GM10248 (cell line): Measurements from ENCODE around the gene BEST2.

Source experiments
- CTCF ChIA-PET: fragments of 300-600 bp; sonication (Branson Sonifier 250); formaldehyde crosslinking; extraction: SDS; loops from one replicate; lab custom pipeline; 2021; ENCODE audit warnings: antibody characterized with exemption; lab: Yijun Ruan, JAX
- POLR2A ChIA-PET: fragments of 350-650 bp; sonication (Branson Sonifier 250); formaldehyde crosslinking; extraction: SDS; loops from one replicate; lab custom pipeline; 2020; ENCODE audit warnings: antibody characterized with exemption; lab: Yijun Ruan, JAX
- DNase-seq: peaks from one replicate; pipeline ENCODE4 v3.0.0; 2012; ENCODE audit errors: extremely low spot score
- TF ChIP-seq, protein P1 (sequence below): IDR thresholded peaks from 2 replicates; pipeline ENCODE4 v1.5.1; 2012; ENCODE audit warnings: mild to moderate bottlenecking, low read depth; ENCODE audit errors: extremely low read depth, missing control alignments, control extremely low read depth

The BEST2 gene

DNA sequence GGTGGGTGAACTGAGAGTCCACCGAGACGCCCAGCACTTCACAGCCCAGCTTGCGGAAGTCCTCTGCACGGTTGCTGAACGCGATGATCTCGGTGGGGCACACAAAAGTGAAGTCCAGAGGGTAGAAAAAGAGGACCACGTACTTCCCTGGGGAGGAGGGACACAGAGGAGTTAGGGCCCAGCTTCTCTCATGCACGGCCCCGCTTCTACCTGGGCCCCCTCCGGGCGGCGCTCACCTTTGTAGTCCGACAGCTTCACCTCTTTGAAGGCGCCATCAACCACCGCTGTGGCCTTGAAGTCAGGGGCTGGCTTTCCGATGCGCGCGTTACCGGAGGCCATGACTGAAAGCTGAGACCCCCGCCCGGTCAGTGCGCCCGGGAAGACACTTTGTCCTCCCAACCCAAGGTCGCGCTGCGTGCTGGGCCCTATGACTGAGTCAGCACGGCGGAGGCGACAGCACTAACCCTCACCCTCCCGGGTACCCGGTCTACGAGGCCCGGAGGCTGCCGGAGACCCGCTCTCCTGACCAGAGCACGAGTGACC is 49.4 kb downstream of the BEST2 start:
- no peak for DNase-seq
- POLR2A ChIA-PET, result interaction anchor here (2.2 kb wide), 1 partner anchor 9 kb away, joined by 9 read pairs; the partner anchor contains the start of gene JUNB
- TF ChIP-seq, protein P1, sequence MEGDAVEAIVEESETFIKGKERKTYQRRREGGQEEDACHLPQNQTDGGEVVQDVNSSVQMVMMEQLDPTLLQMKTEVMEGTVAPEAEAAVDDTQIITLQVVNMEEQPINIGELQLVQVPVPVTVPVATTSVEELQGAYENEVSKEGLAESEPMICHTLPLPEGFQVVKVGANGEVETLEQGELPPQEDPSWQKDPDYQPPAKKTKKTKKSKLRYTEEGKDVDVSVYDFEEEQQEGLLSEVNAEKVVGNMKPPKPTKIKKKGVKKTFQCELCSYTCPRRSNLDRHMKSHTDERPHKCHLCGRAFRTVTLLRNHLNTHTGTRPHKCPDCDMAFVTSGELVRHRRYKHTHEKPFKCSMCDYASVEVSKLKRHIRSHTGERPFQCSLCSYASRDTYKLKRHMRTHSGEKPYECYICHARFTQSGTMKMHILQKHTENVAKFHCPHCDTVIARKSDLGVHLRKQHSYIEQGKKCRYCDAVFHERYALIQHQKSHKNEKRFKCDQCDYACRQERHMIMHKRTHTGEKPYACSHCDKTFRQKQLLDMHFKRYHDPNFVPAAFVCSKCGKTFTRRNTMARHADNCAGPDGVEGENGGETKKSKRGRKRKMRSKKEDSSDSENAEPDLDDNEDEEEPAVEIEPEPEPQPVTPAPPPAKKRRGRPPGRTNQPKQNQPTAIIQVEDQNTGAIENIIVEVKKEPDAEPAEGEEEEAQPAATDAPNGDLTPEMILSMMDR, result no peak
- CTCF ChIA-PET, result interaction anchor here (3.2 to 17.0 kb wide), 3 partner anchors 24 to 46 kb away, joined by 16 to 550 read pairs (median 399); partner anchors contain the start of gene HOOK2

DNA sequence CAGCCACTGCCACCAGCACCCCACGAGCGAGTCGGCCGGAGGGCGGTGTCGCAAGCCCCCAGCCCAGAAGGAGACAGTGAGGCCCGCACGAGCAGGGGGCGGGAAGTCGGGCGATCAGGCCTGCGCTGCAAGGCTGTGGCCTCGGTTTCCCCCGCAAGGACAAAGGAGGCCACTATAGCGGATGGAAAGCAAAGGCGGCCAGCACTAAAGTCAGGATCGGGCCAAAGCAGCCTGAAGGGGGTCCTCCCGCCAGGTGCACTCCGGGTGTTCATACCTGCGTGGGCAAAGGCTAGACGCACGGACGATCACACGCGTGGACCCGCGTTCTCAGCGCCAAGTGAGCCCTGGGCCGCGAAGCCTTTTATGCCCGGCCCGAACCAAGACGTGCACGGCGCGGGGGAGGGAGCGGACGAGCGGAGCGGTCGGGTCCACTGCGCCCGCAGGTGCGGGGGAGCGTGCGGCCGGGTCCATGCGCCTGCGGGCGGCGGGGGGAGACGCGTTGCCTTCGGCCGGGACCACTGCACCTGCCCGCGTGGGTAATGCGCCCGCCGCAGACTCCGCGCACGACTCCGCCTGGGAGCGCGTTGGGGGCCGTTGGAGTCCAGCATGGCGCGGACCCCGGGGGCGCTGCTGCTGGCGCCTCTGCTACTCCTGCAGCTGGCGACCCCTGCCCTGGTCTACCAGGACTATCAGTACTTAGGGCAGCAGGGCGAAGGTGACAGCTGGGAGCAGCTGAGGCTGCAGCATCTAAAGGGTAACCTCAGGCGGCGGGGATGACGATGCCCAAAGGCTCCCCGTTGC is 50.1 kb downstream of the BEST2 start, which contains the start of the genes PRDX2 and THSD8:
Gene PRDX2 (minus strand): TSS at position 335 of the 801 bp plus-strand sequence. CDS start 539 bp downstream, outside the sequence.
Gene THSD8 (plus strand): TSS at position 604 of the 801 bp plus-strand sequence. CDS start 3 bp downstream, at position 607.
- POLR2A ChIA-PET, result interaction anchor here (2.2 kb wide), 1 partner anchor 10 kb away, joined by 9 read pairs; the partner anchor contains the start of gene JUNB
- CTCF ChIA-PET, result interaction anchor here (1.2 to 17.0 kb wide), 7 partner anchors 9 to 46 kb away, joined by 3 to 550 read pairs (median 16); partner anchors contain the start of gene HOOK2
- DNase-seq, result peak; percentile 80
- TF ChIP-seq, protein P1, result no peak

DNA sequence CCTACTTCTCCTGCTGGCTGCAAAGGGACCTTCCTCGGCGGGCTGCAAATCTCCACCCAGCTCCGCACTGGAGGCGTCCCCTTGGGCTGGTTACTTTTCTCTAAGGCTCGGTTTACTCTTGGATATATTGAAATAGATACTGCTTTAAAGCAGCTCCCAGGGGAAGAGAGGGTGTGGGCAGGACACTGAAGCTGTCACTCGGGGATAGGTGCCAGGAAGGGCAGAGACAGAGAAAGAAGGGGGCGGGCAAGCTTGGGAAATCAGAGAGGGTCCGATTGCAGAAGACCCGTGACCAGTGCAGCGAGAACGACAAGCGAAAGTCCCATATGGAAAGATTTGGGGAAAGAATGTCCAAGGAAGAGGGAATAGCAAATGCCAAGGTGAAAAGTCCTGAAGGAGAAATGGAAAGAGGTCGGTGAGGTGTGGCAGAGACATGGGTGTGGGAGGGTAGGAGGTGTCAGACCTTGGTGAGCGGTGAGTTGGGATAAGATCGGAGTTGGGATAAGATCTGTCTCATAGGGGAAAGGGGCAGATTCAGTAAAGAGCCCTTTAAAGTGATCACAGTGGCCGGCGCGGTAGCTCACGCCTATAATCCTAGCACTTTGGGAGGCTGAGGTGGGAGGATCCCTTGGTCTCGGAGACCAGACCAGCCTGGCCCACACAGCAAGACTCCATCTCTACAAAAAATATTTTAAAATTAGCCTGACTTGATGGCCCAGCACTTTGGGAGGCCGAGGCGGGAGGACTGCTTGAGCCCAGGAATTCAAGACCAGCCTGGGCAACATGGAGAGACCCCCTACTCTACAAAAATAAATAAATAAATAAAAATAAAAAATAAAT is 50.9 kb downstream of the BEST2 start:
- POLR2A ChIA-PET, result interaction anchor here (2.2 kb wide), 1 partner anchor 11 kb away, joined by 9 read pairs; the partner anchor contains the start of gene JUNB
- DNase-seq, result no peak
- TF ChIP-seq, protein P1, result no peak
- CTCF ChIA-PET, result interaction anchor here (0.7 to 17.0 kb wide), 7 partner anchors 10 to 45 kb away, joined by 3 to 399 read pairs (median 11); partner anchors contain the start of gene HOOK2

DNA sequence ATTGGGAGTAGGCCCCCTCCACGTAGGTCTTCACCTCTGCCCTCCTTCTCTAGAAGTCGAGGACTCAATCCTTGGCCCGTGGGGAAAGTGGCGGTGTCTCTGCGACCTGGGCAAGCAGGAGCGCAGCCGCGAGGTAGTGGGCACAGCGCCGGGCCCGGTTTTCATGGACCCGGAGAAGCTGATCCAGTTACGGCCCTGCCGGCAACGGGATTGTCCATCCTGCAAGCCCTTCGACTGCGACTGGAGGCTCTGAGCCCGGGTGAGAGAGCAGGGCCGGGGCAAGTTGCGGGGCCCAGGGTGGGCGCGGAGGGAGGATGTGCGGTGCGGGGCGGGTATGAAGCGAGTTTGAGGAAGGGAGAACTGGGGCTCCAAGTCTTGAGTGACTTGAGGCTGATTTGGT is 52.5 kb downstream of the BEST2 start:
- TF ChIP-seq, protein P1, result no peak
- CTCF ChIA-PET, result interaction anchor here (1.0 to 17.0 kb wide), 6 partner anchors 13 to 44 kb away, joined by 3 to 399 read pairs (median 10); partner anchors contain the start of genes HOOK2 and JUNB
- no peak for DNase-seq
- POLR2A ChIA-PET, result no interaction called here

DNA sequence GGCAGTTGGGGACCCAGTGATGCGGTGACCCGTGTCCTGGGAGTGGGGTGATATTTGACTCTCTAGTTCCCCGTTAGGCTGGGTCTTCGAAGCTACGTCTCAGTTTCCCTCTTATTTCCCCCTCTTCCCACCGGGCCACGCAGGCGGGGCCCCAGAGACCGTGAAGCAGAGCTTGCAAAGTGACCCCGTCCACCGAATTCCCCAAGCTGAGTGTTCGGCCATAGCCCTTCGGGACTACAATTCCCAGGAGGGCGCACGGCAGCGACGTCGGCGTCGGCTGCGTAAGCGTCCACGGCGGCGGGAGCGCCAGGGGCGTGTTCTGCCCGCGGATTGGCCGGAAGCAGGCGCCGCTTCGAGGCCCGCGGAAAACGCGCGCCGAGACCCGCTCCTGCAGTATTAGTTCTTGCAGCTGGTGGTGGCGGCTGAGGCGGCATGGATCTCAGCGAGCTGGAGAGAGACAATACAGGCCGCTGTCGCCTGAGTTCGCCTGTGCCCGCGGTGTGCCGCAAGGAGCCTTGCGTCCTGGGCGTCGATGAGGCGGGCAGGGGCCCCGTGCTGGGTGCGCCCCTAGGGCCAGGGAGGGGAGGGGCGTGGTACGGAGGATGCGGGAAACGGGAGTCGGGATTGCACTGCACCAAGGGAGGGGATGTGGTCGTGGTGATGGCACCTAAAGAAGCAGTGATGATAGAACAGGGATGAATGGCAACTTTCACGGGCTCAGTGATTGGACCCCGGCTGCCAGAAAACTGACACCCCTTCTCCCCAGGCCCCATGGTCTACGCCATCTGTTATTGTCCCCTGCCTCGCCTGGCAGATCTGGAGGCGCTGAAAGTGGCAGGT is 54.9 kb downstream of the BEST2 start, which contains the start of gene RNASEH2A:
Gene RNASEH2A (plus strand): TSS at position 343 of the 840 bp plus-strand sequence. CDS start 90 bp downstream, at position 433.
- POLR2A ChIA-PET, result interaction anchor here (2.4 kb wide), 1 partner anchor 14 kb away, joined by 15 read pairs; the partner anchor contains the start of gene JUNB
- DNase-seq, result peak; percentile 98
- CTCF ChIA-PET, result interaction anchor here (0.8 to 17.0 kb wide), 9 partner anchors 10 to 243 kb away, joined by 3 to 399 read pairs (median 7); partner anchors contain the start of genes HOOK2 and JUNB
- TF ChIP-seq, protein P1, result no peak
